CD4-positive, alpha-beta T cell treated with Interleukin-12 subunit alpha and Interleukin-12 subunit beta, for 1 hour (primary cell): ENCODE measurements around the gene IGLL5.
"Not testable (repeated sequence)": the region's sequence is repeated elsewhere in the genome, so short reads cannot be mapped to it uniquely, and the experiment has no call there.

ENCODE experiments used
- DNase-seq: peaks from one replicate; pipeline ENCODE4 v3.0.0-alpha.2; 2020

IGLL5 gene

DNA sequence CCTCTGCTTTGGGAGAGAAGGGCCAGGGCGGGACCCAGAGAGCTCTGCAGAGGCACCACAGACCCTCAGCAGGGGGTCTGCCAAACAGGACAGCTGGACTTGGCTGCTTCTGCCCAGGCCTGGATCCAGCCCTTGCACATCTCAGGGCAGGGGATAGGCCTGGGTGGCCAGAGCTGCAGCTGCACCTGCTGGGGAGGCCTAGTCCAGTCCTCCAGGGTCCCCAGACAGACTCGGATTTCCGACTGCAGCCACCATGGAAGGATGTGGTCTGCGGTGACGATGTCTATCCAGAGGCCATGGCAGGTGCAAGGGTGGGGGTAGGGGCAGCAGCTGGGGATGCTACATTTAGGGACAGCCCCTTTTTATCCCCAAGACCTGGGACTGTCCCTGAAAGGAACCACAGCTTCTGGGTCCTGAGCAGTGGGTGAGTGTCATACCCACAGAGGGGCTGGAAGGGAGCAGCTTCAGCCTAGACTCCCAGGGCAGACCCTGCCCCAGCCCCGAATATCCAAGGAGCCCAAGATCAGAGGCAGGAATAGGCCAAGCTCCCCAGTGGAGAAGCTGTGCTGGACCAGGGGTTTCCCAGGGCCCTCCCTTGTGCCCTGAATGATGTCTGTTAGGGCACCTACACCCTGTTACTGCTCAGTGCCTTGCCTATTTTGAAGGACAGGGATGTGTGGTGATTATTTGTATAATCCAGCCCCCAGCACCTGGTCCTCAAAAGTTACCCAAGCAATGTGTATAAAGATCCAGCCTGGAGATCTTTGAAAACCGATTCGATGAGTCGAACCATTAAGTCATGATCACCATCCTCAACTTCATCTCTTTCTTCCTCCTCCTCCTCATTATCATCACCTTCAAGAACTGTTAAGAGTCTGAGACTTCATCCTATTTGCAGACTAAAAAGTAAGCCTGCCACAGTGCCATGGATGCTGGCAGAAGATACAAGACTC is 2.5 kb upstream of the IGLL5 start:
- no peak for DNase-seq

DNA sequence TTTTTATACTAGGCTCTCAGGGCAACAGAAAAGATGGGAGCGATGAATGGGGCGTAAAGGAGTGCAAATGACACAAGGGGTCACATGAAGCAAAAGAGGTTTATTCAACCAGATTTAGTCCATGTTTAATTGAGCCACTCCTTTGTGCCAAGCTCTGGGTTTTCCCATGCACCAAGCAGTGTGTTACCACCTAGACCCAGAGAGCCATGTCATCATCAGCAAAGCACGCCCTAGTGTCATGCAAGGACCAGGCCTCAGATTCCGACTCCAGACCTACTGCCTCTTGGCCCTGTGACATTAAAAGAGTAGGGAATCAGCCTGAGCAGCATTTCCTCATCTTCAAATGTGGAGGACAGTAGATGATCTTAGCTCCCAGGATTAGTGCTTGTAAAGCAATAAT is 1.1 kb upstream of the IGLL5 start:
- DNase-seq, result no peak

DNA sequence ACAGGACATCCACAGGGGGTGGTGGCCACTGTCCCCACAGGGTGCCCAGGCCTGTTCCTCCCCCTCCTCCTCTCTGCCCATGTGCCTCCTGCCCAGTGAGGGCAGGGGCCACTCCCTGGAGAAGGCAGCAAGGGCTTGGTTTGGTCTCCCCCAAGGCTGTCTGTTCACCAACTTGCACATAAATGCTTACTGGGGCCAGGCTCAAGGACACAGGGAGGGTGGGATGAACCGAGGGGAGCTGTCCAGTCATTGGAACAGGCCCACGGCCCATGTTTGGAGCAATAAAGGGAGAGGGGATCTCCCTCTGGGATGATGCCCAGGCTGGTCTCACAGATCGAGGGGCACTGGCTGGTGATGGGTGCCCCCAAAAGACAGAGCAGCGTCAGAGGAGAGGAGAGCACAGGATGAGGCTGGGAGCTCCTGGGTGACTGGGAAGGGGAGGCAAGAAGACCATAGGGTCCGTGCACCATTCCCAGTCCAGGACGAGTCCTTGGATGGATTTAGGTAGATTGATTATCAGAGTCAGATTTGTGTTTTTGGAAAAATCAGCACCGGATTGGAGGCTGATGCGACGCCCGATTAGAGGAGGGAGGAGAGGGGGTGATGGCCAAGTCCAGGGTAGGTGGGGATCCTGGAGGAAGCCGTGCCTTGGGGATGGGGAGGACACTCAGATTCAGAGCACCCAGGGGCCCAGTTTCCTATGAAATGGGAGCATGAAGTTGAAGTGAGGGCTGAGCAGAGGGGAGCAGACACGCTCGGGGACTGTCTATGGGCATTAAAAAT is 1.1 kb downstream of the IGLL5 start:
- DNase-seq, result no peak

DNA sequence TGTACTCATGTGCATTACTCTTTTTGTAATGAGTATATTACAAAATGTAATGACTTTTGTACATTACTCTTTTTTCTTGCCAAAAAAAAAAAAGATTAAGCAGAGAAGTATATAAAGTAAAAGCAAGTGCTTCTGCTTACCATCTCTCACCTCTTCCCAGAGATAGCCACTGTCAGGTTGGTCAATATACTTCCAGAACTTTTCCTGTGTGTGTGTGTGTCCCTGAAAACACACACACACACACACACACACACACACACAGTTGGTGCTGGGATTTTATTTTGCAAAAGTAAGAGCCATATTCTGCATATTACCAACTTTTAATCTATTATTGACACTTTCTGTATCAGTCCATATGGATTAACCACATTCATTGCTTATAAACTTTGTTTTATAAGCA is 2.5 kb downstream of the IGLL5 start:
- no peak for DNase-seq

DNA sequence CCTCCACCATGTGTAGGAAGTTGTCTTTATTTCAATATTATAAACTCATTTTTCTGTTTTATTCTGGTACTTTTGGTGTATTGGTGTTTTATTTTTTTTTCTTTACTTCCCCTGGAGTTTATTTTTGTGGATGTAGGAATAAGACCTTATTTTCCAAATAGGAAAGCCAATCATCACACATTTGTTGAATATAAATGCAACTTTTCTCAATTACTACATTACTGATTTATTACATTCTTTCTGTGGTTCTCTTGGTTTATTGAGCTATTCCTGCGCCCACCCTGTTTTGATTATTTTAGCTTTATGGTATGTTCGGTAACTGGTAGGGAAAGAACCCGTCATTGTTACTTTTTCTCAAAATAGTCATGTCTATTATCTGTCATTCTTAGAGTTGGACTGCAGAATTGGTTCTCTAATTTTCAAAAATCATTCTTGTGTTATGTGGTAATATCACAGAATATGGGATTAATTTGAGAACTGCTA is 3.6 kb downstream of the IGLL5 start:
- no peak for DNase-seq

DNA sequence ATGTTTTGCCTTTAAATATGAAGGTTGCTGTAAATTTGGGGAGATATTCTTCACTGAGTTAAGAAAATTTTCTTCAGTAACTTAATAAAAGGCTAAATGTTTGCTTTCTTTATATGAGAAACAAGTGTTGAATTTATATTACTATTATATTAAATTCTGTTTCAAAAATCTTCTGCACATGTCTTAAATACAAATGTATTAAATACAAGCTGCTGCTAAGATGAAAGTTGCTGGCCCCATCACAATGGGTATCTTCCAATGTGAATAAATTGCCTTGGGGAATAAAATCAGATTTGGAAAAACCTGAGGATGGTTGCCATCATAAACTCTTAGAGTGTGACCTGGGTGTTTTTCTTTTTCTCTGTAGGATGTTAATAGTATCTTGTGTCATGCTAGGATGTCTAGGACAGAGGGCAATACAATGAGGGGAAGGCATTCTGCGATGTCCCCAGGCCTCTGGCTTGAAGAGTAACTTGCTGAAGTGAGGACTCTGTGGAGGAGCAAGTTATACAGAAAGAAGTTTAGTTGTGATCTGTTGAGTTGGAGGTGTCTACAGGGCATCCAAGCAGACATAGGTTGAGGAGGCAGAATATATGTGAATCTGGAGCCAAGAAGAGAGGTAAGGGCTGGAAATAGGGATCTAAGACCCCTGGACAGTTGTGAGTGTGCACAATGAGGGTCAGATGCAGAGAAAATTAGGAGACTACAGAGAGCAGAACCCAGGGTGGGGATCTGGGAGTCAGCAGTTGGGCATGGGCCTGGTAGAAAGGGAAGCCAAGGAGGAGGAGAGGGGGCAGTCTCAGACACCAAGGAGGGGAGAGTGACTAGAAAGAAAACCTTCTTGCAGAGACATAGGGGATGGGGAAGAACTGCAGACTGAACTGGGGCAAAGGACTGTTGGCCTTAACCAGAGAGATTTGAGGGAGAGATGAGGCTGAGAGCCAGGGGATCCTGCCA is 4.8 kb downstream of the IGLL5 start:
- DNase-seq, result no peak

DNA sequence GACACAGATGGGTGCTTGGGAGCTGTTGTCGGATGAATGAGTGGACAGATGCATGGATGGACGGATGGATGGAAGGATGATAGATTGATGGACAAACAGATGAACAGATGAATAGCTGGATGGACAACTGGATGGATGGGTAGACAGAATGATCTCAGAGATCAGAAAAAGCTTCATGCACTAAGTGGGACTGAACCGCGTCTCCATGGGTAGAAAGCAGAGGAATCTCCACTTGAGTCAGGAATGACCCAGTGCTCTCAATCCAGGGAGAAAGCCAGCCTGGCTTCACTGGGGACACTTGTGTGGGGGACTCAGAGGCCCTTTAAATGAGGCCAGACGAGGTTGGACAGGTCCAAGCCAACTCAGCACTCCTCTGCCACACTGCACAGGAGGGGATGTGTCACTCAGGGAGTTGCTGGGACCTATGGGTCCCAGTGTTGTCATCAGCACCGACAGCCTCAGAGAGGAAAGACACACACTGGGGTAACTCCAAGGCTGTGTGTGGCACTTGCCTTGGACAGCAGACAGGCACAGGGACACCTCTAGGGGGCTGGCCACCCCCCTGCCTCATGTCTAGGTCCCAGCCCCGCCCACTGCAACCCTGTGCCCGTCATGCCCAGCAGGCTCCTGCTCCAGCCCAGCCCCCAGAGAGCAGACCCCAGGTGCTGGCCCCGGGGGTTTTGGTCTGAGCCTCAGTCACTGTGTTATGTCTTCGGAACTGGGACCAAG is 5.6 kb downstream of the IGLL5 start:
- no peak for DNase-seq

DNA sequence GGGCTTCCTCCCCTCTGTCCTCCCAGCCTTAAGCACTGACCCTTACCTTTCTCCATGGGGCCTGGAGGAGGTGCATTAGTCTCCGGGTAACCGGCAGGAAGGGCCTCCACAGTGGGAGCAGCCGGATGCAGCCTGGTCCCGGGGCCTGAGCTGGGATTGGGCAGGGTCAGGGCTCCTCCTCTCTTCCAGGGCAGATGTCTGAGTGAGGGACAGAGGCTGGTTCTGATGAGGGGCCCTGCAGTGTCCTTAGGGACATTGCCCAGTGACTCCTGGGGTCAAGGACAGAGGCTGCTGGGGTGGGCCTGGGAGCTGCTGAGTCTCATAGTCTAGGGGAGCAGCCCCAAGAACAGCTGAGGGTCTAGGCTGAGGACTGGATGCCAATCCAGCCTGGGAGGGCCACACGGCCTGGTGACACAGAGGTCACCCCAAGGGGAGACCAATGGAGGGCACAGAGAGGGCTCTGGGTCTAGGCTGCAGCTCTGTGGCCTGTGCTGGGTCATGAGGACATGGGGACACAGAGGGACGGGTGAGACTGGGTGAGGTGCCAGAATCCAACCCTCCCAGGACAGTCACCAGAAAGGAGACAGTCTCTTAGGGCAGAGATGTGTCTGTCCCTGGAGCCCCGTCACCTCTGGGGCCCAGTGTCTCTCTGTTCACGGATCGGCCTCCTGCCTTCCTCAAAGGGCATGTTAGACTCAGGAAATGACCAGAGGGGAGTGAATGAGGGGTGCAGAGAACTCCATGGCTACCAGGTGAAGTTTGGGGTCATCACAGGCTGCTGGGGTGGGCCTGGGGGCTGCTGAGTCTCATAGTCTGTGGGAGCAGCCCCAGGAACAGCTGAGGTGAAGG is 6.5 kb downstream of the IGLL5 start:
- no peak for DNase-seq

DNA sequence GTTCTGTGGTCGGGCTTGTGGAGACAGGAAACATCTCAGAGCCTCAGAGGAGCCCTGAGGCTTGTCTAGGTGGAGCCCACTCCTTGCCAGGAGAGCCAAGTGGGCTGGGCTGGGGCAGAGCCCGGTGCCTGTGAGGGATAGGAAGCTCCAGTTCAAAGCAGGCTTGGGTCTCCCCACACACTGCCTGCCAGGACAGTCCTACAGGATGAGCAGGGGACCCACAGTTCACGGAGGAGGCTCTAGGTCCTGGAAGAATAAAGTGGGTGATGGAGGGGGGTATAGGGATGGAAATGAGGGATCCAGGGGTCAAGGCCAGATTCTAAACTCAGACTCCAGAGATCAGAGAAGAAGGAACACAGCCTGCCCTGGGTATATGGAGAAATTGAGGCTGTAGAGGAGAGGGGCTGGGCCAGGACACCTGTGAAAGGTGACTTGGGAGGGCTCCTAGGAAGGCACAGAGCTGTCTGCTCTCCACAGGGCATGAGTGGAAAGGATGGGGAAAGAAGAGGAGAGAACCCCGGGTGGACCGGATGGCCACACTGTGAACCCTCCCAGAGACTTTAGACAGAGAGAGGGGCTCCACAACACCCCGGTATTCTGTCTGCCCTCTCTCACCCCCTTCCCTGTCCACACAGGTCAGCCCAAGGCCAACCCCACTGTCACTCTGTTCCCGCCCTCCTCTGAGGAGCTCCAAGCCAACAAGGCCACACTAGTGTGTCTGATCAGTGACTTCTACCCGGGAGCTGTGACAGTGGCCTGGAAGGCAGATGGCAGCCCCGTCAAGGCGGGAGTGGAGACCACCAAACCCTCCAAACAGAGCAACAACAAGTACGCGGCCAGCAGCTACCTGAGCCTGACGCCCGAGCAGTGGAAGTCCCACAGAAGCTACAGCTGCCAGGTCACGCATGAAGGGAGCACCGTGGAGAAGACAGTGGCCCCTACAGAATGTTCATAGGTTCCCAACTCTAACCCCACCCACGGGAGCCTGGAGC is 7.4 kb downstream of the IGLL5 start:
- no peak for DNase-seq

DNA sequence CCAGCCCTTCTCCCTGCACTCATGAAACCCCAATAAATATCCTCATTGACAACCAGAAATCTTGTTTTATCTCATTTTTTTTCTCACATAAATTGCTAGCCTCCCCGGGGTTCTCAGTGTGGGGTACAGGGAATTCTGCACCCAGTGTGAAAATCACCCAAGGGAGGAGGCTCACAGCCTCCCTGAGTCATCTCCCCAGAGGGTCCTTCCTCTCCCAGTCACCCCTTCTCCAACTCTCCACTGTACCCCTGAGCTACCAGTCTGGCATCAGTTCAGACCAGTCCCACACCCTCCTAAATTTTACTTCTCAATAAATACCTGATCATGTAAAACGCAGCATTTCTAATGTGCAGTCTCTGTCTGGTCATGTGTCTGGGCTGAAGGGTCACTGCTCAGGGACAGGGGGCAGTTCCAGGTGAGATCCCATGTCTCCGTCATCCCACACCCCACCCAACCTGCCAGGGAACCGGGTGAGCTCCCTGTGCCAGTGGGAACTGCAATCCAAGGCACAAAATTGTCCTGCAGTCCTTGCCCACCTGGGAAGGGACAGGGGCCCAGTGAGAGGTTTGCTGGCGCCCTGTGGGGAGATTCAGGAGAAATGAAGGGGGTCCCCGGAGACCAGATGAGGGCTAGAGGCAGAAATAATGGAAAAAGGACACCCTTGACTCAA is 8.3 kb downstream of the IGLL5 start:
- DNase-seq, result no peak

DNA sequence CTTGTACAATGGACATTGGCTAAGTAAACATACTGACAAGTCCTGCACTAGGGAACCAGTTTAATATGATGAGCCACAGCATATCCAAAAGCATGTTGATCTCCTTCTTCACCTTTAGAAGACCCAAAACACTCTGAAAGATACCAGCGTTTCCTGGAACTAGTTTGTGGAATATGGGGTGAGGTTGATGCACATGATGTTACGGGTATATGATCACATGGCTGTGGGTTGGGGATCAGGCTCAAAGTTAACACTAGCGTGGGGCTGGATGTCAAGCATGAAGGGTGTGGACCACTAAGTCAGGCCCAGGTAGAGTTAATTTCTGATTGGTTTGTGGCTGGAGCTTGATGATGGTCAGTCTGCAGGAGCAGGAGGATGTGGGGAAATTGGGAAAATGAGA is 9.0 kb downstream of the IGLL5 start:
- DNase-seq, result no peak

DNA sequence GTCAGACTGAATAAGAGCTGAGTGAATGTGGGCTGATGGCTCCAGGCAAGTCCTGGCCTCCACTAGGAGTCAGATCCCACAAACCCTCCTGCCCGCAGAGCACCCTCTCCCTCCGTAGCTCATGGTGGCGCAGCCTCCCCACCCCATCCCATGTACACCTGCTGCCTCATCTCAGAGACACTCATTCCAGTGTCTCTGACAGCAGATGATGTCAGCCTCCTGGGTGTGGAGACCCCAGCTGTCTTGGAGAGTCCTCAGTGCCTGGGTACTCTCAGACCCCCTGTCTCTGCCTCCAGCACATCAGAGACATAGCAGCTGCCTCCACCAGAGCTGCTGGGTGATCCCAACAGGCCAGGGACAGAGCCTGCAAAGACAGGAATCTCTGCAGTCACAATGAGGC is 9.5 kb downstream of the IGLL5 start:
- DNase-seq, result no peak

DNA sequence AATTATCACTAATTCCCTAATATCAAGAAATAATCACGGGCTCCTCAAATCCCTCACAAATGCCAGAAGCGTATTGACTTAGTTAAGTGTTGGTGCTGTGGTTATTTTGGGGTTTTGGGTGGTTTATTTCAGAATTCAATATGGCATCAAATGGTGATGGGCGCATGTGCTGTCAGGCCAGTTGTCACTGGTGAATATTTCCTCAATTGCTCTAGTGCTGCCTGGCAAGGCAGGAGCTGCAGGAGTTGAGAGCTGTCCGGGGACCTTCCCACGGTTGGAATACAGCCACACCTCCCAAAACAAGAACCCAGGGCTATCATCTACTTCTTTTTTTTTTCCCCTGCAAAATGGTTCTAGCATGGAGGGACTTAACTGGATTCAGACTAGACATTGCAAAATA is 10.3 kb downstream of the IGLL5 start:
- DNase-seq, result no peak

DNA sequence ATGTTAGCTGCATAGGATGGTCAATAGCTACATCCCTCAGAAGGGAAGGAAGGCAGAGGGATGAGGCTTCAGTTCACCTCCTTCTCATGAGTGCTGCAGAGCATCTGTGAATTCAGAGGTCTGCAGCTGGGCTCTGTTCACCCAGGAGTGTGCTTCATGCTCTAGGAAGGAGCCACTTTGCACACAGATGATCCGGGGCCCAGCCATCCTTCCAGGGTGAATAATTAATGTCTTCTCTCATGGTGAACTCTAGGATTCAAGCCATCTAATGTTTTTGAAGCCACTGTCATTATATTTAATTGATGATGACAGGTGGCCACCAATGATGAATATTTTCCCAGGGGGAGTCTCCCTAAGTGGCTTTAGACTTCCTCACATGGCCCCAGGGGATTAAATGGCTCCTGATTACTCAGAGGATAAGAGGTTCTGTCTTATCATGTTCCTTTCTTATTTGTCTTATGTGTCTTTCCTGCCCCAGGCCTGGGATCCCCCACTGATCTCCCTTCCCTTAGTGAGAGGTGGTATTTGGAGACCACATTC is 10.9 kb downstream of the IGLL5 start:
- DNase-seq, result not testable (repeated sequence)

DNA sequence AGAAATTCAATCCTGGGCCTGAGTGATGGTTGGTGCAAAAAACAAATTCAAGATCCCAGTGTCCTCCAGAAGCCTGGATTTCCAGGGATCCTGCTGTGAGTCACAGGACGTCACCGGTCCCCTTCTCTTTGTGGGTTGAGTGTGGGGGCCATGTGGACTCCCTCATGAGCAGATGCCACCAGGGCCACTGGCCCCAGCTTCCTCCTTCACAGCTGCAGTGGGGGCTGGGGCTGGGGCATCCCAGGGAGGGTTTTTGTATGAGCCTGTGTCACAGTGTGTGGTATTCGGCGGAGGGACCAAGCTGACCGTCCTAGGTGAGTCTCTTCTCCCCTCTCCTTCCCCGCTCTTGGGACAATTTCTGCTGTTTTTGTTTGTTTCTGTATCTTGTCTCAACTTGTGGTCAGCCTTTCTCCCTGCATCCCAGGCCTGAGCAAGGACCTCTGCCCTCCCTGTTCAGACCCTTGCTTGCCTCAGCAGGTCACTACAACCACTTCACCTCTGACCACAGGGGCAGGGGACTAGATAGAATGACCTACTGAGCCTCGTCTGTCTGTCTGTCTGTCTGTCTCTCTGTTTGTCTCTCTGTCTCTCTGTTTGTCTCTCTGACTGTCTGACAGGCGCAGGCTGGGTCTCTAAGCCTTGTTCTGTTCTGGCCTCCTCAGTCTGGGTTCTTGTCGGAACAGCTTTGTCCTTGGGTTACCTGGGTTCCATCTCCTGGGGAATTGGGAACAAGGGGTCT is 11.9 kb downstream of the IGLL5 start:
- not testable (repeated sequence) for DNase-seq

DNA sequence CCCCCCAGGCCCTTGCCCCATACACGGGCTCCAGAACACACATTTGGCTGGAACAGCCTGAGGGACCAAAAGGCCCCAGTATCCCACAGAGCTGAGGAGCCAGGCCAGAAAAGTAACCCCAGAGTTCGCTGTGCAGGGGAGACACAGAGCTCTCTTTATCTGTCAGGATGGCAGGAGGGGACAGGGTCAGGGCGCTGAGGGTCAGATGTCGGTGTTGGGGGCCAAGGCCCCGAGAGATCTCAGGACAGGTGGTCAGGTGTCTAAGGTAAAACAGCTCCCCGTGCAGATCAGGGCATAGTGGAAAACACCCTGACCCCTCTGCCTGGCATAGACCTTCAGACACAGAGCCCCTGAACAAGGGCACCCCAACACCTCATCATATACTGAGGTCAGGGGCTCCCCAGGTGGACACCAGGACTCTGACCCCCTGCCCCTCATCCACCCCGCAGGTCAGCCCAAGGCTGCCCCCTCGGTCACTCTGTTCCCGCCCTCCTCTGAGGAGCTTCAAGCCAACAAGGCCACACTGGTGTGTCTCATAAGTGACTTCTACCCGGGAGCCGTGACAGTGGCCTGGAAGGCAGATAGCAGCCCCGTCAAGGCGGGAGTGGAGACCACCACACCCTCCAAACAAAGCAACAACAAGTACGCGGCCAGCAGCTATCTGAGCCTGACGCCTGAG is 13.1 kb downstream of the IGLL5 start:
- not testable (repeated sequence) for DNase-seq

DNA sequence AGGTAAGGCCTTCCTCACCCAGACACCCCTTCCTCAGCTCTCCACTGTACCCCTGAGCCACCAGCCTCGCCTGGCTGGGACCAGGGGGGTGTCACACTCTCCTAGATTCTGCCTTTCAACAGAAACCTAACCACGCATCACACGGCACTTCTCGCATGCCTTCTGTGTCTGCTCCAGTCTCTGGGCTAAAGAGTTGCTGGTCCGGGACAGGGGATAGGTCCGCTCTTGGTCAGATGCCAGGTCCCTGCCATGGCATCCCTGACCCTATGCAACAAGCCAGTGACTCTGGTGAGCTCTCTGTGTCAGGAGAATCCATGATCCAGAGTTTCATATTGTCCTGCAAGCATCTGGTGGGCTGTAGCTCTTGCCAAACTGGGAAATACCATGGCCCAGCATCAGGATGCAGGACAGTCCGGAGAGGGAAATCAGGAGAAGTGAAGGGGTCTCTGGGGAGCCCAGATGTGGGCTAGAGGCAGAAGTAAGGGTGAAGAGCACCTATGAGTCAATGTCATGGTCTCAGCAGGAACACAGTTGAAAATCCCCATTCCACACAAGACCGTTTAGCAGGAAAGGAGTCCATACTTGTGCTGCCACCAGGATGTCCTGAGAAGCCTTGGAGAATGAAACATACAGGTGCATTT is 14.1 kb downstream of the IGLL5 start:
- no peak for DNase-seq
